GM18861 (cell line): ENCODE measurements around the gene DLX3.

ENCODE experiments used
- ATAC-seq: cut with Tn5 transposase; IDR thresholded peaks from one replicate; pipeline ENCODE4 v1.9.1; 2021; ENCODE audit not compliant: unreplicated experiment

The DLX3 gene

GRCh38 chr17:49973271-49973615 lies 21.8 kb downstream of the DLX3 start:
- ATAC-seq = no peak

GRCh38 chr17:49972486-49973270 lies 22.3 kb downstream of the DLX3 start:
- no peak for ATAC-seq

GRCh38 chr17:49971848-49972485 lies 23.1 kb downstream of the DLX3 start:
- no peak for ATAC-seq

GRCh38 chr17:49971199-49971847 lies 23.7 kb downstream of the DLX3 start:
- ATAC-seq = no peak

GRCh38 chr17:49970498-49970897 lies 24.5 kb downstream of the DLX3 start:
- no peak for ATAC-seq

GRCh38 chr17:49969795-49970389 lies 25.1 kb downstream of the DLX3 start:
- no peak for ATAC-seq

GRCh38 chr17:49969134-49969759 lies 25.8 kb downstream of the DLX3 start, which contains the start of gene DLX4:
TSS of gene DLX4 (plus strand) at chr17:49969190. CDS start at chr17:49969469, 279 bp downstream.
- ATAC-seq = no peak

GRCh38 chr17:49968405-49969133 lies 26.5 kb downstream of the DLX3 start:
- no peak for ATAC-seq

GRCh38 chr17:49967621-49968404 lies 27.2 kb downstream of the DLX3 start:
- ATAC-seq = no peak

GRCh38 chr17:49967205-49967604 lies 27.8 kb downstream of the DLX3 start:
- no peak for ATAC-seq

GRCh38 chr17:49966767-49967166 lies 28.3 kb downstream of the DLX3 start:
- no peak for ATAC-seq

GRCh38 chr17:49965524-49965909 lies 29.5 kb downstream of the DLX3 start:
- no peak for ATAC-seq

GRCh38 chr17:49964769-49965523 lies 30.1 kb downstream of the DLX3 start:
- ATAC-seq = no peak

GRCh38 chr17:49964303-49964768 lies 30.7 kb downstream of the DLX3 start:
- no peak for ATAC-seq

GRCh38 chr17:49963626-49964302 lies 31.3 kb downstream of the DLX3 start:
- ATAC-seq = no peak

- ATAC-seq = no peak
These were observed 31.8 kb downstream of the DLX3 start for GRCh38 chr17:49963309-49963625.

GRCh38 chr17:49962599-49963308 lies 32.3 kb downstream of the DLX3 start:
- ATAC-seq = no peak
